Measurements from ENCODE around the gene ARHGAP33. TPM values are rescaled to one million over a fixed set of nuclear protein-coding genes. Genes with fewer than 3 reads are reported as not detected.

Gene ARHGAP33
- total RNA-seq, 2 donors from 2014 or later: 31.5 to 45.0 TPM

DNA sequence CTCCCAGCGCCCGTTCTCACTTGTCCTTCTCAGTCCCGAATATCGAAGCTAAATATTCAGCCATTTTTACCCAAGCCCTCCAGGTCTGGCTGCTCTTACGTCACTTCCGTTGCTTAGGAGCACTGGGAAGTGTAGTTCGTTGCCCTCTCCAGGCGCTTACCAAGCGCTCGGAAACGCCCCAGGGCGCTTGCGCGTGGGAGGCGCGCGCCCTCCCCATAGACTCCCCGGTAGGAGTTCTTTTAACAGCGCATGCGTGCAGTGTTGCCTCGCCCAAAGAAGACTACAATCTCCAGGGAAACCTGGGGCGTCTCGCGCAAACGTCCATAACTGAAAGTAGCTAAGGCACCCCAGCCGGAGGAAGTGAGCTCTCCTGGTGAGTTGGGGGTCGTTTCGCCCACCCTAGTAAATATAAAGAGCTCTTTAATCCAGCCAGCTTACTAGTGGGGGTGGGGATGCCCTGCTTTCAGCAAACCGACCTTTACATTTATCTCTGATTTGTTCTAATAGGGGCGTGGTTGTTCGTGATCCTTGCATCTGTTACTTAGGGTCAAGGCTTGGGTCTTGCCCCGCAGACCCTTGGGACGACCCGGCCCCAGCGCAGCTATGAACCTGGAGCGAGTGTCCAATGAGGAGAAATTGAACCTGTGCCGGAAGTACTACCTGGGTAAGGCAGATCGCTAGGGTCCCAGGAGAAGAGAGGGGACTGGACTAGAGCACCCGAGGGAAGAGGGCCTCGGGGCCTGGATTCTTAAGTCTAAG is 29.9 kb upstream of the ARHGAP33 start, which contains the start of the genes PSENEN and U2AF1L4:
Gene PSENEN, plus strand, starts transcription at position 324 of the 759 bp plus-strand sequence. Its CDS starts 280 bp downstream, at position 604.
Gene U2AF1L4, minus strand, starts transcription at position 91 of the 759 bp plus-strand sequence. Its CDS starts 27 bp downstream, at position 64.
- peaks cover 51 to 57% of the 10 kb centered on the region in 2 donors for H3K4me1 Mint-ChIP-seq (ENCODE audit: low read depth in 2 of 2)
- no peaks in the 10 kb centered on the region for H3K36me3 Mint-ChIP-seq
- H3K27ac Mint-ChIP-seq: peak within 1 kb of the TSS; percentile 94 to 97
- peak within 1 kb of the TSS; percentile 98 for H3K4me3 Mint-ChIP-seq
- DNase-seq (ENCODE audit: low spot score) (peak; percentile 99), ATAC-seq (peak; percentile 77 to 82)
- H3K27me3 Mint-ChIP-seq: no peaks in the 10 kb centered on the region
- no peaks in the 10 kb centered on the region for H3K9me3 Mint-ChIP-seq

DNA sequence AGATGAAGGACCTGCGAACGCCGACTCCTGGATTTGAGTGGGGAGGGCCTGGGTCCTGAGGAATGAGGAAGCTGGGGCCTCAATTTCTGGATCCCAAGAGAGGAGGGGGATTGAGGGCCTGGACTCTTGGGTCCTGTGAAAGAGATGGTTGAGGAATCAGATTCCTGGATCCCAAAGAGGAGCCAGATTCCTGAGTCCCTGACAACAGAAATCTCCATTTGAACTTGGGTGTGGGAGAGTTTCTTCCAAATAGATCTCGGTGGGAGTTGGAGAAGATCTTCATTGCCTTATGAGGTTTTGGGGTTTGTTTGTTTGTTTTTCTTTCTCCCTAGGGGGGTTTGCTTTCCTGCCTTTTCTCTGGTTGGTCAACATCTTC is 29.3 kb upstream of the ARHGAP33 start:
- Mint-ChIP-seq H3K4me3 (peak overlapping the region; percentile 98), H3K36me3 (no peaks in the 10 kb centered on the region), H3K4me1 (ENCODE audit: low read depth in 2 of 2) (peaks cover 45 to 51% of the 10 kb centered on the region in 2 donors), H3K27ac (peak overlapping the region; percentile 94 to 97), H3K9me3 (no peaks in the 10 kb centered on the region), H3K27me3 (no peaks in the 10 kb centered on the region)
- no peak for ATAC-seq
- no peak for DNase-seq (ENCODE audit: low spot score)

DNA sequence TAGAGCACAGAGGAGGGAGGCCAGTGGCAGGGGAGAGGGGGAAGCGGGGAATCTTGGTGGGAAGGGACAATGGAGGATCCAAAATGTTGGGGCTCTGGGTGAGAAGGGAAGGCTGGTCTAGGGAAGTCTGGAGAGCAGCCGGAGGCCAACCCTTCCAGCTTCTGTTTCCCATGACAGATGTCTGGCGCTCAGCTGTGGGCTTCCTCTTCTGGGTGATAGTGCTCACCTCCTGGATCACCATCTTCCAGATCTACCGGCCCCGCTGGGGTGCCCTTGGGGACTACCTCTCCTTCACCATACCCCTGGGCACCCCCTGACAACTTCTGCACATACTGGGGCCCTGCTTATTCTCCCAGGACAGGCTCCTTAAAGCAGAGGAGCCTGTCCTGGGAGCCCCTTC is 28.8 kb upstream of the ARHGAP33 start:
- no peaks in the 10 kb centered on the region for H3K36me3 Mint-ChIP-seq
- no peaks in the 10 kb centered on the region for H3K9me3 Mint-ChIP-seq
- ATAC-seq (no peak), DNase-seq (ENCODE audit: low spot score) (no peak)
- peak overlapping the region; percentile 98 for H3K4me3 Mint-ChIP-seq
- no peaks in the 10 kb centered on the region for H3K27me3 Mint-ChIP-seq
- H3K27ac Mint-ChIP-seq: peak overlapping the region; percentile 94 to 97
- peaks cover 45 to 50% of the 10 kb centered on the region in 2 donors for H3K4me1 Mint-ChIP-seq (ENCODE audit: low read depth in 2 of 2)

DNA sequence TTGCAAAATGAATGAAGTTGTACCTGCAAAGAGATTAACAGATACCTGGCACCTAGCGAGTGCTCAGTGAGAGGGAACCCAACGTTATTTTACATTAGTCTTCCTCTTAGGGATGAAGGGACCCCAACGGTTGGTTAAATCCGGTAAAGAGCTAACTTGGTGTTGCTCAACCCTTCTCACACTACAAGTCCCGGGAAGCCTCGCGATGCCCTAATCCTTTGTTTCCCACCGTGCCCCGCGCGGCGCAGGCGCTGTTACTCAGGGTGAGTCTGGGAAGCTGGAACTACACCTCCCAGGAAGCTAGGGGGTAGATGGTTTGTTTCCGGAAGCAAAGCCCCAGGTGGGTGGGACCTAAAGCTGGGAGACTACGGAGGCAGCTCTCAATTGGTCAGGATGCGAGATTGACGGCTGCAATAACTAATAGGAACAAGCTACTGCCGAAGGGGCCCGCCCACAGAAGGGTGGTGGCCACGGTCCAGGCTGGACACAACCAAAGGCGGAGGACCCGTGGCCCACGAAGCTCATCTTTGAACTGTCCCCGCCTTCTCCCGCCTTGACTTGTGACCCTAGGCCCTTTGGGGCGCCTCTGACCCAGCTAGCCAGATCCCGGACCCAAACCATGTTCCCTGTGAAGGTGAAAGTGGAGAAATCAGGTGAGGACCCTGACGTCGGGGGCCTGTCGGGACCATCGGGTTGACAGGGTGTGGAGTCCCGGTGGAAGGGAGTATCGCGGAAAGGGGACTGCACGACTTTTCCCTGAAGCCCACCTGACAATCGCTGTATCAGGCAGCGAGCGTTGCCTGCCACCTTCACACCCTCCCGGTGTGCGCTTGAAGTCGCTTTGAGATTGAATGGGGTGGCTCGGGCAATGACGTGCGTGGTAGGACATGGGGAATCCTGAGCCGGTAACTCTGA is 27.0 kb upstream of the ARHGAP33 start, which contains the start of gene LIN37:
Gene LIN37, plus strand, starts transcription at position 471 of the 915 bp plus-strand sequence. Its CDS starts 149 bp downstream, at position 620.
- H3K27me3 Mint-ChIP-seq: no peaks in the 10 kb centered on the region
- DNase-seq (ENCODE audit: low spot score) (peak; percentile 99), ATAC-seq (peak; percentile 86 to 90)
- no peaks in the 10 kb centered on the region for H3K36me3 Mint-ChIP-seq
- H3K27ac Mint-ChIP-seq: peak within 1 kb of the TSS; percentile 76 to 94
- no peaks in the 10 kb centered on the region for H3K9me3 Mint-ChIP-seq
- peak within 1 kb of the TSS; percentile 98 for H3K4me3 Mint-ChIP-seq
- peaks cover 36 to 41% of the 10 kb centered on the region in 2 donors for H3K4me1 Mint-ChIP-seq (ENCODE audit: low read depth in 2 of 2)

DNA sequence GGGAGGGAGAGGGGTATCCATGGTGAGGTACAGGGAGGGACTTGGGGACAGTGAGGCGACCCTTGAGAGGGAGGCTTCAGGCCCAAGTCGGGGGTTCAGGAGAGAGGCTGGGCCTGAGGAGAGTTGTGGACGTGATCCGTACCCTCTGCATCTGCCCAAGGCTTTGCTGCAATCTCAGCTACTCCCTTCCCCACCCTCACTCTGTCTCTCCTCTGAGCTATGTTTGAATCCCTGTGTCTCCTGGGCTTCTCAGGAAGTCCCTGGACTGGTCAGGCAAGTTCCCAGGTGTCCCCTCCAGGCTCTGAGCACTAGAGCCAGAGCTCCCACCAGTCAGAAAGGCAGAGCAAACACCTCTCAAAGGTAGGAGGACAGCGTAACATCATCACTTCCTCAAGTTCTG is 25.2 kb upstream of the ARHGAP33 start:
- ATAC-seq (no peak), DNase-seq (ENCODE audit: low spot score) (no peak)
- Mint-ChIP-seq H3K27me3 (peaks cover 0 to 6% of the 10 kb centered on the region in 2 donors), H3K36me3 (no peaks in the 10 kb centered on the region), H3K4me3 (peak overlapping the region; percentile 41), H3K4me1 (ENCODE audit: low read depth in 2 of 2) (peaks cover 31 to 32% of the 10 kb centered on the region in 2 donors), H3K9me3 (no peaks in the 10 kb centered on the region), H3K27ac (peak overlapping the region in 1 of 2 donors; percentile 64)

DNA sequence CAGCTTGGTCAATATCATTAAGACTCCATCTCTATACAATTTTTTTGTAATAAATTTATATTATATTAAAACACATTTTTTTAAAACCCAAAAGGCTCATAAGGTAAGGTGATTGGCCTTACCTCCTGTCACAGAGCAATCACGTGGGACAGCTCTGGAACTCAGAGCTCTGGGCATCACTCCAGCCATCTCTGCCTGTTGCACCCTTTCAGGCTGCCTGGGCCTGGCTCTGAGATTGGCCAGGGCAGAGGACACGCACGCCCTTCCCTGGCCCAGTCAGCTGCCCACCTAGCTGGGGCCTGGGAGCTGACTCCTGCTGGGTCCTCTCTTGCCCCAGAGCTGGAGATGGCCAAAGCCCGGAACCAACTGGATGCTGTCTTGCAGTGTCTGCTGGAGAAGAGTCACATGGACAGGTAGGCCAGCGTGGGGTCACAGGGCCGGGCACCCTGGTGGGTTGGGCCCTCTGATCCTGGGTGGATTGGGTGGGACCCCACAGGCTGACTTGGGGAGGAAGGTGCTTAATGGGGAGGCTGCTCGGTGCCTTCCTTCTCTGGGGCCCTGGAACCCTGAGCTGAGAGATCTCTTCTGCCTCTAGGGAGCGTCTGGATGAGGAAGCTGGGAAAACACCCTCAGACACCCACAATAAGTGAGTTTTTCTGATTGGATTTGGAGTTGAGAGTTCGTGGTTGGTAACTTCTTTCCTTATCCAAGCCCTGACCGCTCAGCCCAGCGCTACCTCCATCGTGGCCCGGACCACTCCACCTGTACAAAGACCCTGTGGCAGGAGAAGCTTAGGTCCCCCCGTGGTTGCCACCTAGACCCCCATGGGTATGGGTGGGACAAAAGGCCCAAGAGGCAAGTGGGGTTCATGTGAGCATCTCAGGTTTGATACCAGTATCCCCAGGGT is 23.3 kb upstream of the ARHGAP33 start:
- H3K36me3 Mint-ChIP-seq: no peaks in the 10 kb centered on the region
- H3K4me1 Mint-ChIP-seq (ENCODE audit: low read depth in 2 of 2): peaks cover 28 to 34% of the 10 kb centered on the region in 2 donors
- no peak overlapping the region for H3K27ac Mint-ChIP-seq
- no peaks in the 10 kb centered on the region for H3K9me3 Mint-ChIP-seq
- H3K27me3 Mint-ChIP-seq: peaks cover 0 to 11% of the 10 kb centered on the region in 2 donors
- ATAC-seq (no peak), DNase-seq (ENCODE audit: low spot score) (no peak)
- H3K4me3 Mint-ChIP-seq: no peak overlapping the region

DNA sequence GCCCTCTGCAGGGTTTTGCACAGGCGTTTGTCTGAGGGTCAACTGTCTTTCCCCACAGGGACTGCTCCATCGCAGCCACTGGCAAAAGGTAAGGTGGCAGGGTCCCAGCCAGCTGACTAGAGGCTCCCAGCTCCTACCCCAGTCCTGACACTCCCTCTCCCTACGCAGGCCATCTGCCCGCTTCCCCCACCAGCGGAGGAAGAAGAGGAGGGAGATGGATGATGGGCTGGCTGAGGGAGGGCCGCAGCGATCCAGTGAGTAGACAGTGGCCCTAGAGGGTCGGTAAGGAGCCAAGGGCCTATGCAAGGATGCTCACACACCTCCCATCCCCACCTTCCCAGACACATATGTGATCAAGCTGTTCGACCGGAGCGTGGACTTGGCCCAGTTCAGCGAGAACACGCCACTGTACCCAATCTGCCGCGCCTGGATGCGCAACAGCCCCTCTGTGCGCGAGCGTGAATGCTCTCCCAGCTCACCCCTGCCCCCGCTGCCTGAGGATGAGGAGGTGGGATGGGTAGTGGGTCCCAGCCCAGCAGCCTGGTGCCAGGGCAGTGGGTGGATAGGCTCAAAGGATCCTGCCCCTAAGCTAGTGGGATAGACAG is 22.5 kb upstream of the ARHGAP33 start:
- Mint-ChIP-seq H3K9me3 (no peaks in the 10 kb centered on the region), H3K4me3 (no peak overlapping the region), H3K27me3 (peaks cover 0 to 11% of the 10 kb centered on the region in 2 donors), H3K4me1 (ENCODE audit: low read depth in 2 of 2) (peaks cover 27 to 39% of the 10 kb centered on the region in 2 donors), H3K27ac (no peak overlapping the region), H3K36me3 (no peaks in the 10 kb centered on the region)
- DNase-seq (ENCODE audit: low spot score) (no peak), ATAC-seq (no peak)

DNA sequence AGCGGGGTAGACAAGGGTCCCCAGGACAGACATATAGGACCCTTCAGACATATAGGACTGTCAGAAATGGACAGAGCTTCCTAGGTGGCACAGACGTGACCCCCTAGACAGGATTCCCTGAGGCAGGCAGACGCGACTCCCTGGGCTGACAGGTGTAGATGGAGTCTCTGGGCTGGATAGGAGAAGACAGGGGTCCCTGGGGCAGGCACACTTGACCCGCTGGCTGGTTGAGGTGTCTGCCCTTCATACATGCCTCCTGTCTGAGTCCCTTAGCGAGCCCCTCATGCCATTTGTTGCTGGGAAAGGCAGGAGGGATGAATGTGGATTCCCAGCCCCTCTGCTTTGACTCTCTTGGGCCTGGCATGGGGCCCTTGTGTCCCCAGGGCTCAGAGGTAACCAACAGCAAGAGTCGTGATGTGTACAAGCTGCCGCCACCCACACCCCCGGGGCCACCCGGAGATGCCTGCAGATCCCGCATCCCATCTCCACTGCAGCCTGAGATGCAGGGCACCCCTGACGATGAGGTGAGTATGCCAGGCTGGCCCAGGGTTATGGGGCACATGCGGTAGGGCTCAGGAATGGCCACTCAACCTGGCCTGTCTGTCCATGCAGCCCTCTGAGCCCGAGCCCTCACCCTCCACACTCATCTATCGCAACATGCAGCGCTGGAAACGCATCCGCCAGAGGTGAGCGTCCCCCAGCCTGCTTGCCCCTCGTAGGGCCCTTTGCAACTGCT is 21.6 kb upstream of the ARHGAP33 start:
- H3K36me3 Mint-ChIP-seq: no peaks in the 10 kb centered on the region
- peaks cover 0 to 11% of the 10 kb centered on the region in 2 donors for H3K27me3 Mint-ChIP-seq
- H3K27ac Mint-ChIP-seq: no peak overlapping the region
- no peak overlapping the region for H3K4me3 Mint-ChIP-seq
- peaks cover 21 to 33% of the 10 kb centered on the region in 2 donors for H3K4me1 Mint-ChIP-seq (ENCODE audit: low read depth in 2 of 2)
- DNase-seq (ENCODE audit: low spot score) (no peak), ATAC-seq (no peak)
- H3K9me3 Mint-ChIP-seq: no peaks in the 10 kb centered on the region

DNA sequence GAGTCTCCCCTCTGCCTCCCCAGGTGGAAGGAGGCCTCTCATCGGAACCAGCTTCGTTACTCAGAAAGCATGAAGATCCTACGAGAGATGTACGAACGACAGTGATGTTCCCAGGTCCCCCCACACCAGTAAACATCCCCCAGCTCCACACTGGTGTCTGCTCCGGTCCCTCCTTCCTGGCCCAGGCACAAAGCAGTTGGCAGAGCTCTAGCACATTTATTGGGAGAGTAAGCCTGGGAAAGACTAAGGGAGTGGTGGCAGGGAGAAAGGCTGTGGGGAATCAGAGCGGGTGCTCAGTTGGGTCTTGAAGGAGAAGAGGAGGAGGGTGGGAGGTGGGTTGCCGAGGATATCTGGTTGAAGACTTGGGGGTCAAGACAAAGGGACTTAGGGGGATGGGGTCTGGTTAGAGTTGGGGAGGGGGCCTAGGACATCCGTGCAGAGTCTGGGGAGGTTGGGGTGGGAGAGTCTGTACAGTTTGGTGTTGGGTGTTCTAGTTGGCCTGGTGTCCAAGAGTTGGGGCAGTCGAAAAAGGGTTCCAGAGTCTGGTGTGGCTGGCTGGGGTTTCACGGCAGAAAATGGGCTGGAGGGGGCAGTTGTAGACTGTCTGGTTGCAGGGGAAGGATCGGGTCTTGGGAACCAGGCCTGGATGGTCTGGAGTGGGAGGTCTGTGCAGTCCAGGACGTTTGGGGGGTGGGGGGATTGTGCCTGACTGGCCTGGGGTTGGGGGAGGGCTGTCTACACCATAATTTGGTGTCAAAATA is 20.8 kb upstream of the ARHGAP33 start:
- Mint-ChIP-seq H3K27ac (no peak overlapping the region), H3K4me1 (ENCODE audit: low read depth in 2 of 2) (peaks cover 21 to 35% of the 10 kb centered on the region in 2 donors), H3K36me3 (no peaks in the 10 kb centered on the region), H3K27me3 (peaks cover 0 to 11% of the 10 kb centered on the region in 2 donors), H3K4me3 (peak overlapping the region; percentile 27), H3K9me3 (no peaks in the 10 kb centered on the region)
- DNase-seq (ENCODE audit: low spot score) (no peak), ATAC-seq (no peak)

DNA sequence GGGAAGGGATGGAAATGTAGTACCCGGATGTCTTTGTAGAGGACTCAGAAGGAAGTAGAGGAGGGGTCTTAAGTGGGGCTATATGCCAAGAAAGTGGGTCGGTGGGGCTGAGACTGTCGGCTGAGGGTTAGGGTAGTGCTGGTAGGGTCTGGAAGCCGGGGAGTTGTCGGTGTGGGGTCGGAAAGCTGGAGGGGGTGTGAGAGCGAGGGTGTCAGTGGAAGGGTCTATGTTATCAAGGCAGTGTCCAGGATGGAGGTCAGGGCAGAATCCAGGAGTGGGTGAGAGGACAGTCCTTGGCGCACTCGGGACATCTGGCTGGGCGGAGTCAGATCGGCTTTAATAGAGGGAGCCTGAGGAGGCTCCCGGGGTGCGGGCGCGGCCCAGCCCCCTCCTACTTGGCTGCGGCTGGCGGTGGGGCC is 20.2 kb upstream of the ARHGAP33 start:
- H3K4me1 Mint-ChIP-seq (ENCODE audit: low read depth in 2 of 2): peaks cover 19 to 31% of the 10 kb centered on the region in 2 donors
- H3K27me3 Mint-ChIP-seq: peaks cover 0 to 11% of the 10 kb centered on the region in 2 donors
- peak overlapping the region; percentile 27 for H3K4me3 Mint-ChIP-seq
- ATAC-seq: no peak
- DNase-seq (ENCODE audit: low spot score): no peak
- H3K27ac Mint-ChIP-seq: no peak overlapping the region
- no peaks in the 10 kb centered on the region for H3K9me3 Mint-ChIP-seq
- no peaks in the 10 kb centered on the region for H3K36me3 Mint-ChIP-seq

DNA sequence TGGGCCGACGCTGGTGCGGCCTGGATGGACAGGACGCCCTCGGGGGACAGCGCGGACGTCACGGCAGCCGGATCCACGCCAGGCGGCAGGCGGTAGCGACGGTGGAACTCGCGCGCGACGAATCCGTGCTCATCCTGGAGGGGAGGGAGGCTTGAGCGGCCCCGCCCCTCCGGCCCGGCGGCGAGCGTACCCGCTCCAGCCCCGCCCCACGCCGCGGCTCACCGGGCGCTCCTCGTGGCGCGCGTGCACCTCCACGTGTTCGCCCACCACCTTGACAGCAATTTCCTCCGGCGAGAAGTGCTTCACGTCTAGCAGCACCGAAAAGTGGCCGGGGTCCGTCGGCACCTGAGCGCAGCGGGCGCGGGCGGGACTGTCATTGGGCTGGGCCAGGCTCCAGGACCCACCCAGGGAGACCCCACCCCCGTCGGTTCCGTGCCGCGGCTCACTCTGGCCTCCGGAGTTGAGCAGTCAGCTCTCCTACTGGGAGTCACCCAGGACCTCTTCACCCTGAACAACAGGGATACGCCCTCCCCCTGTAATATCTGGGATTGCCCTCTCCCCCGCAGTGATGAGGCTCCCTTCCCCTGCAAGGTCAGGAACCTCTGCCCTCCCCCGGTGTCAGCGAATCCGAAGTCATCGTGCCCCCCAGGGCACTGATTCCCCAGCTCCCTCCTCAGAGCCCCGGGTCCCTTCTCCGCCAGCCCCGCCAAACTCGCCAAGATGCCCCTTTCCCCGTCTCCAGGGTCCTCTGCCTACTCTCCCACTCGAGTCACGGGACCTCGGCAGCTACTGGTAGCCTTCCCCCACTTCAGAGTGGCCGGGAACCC is 19.6 kb upstream of the ARHGAP33 start:
- Mint-ChIP-seq H3K4me3 (peak overlapping the region; percentile 37), H3K4me1 (ENCODE audit: low read depth in 2 of 2) (peaks cover 19 to 32% of the 10 kb centered on the region in 2 donors), H3K36me3 (no peaks in the 10 kb centered on the region), H3K27me3 (peaks cover 0 to 11% of the 10 kb centered on the region in 2 donors), H3K27ac (no peak overlapping the region), H3K9me3 (no peaks in the 10 kb centered on the region)
- DNase-seq (ENCODE audit: low spot score): no peak
- no peak for ATAC-seq

Data from natural killer cell treated with Interleukin-12 subunit alpha and Interleukin-12 subunit beta and Interleukin-15 and Interleukin-18, amount 100 ng/mL, for 72 hours (primary cell).